ENCODE results near the gene TJP2.

GRCh38 chr9:69188975-69189374 is 14.9 kb downstream of the TJP2 start:
- TF ChIP-seq POLR2A (IDR thresholded peaks at IDR 0.05) = no peak
- TF ChIP-seq, protein P1, sequence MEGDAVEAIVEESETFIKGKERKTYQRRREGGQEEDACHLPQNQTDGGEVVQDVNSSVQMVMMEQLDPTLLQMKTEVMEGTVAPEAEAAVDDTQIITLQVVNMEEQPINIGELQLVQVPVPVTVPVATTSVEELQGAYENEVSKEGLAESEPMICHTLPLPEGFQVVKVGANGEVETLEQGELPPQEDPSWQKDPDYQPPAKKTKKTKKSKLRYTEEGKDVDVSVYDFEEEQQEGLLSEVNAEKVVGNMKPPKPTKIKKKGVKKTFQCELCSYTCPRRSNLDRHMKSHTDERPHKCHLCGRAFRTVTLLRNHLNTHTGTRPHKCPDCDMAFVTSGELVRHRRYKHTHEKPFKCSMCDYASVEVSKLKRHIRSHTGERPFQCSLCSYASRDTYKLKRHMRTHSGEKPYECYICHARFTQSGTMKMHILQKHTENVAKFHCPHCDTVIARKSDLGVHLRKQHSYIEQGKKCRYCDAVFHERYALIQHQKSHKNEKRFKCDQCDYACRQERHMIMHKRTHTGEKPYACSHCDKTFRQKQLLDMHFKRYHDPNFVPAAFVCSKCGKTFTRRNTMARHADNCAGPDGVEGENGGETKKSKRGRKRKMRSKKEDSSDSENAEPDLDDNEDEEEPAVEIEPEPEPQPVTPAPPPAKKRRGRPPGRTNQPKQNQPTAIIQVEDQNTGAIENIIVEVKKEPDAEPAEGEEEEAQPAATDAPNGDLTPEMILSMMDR (IDR thresholded peaks at IDR 0.05) = no peak
